Cardiac muscle cell (in vitro differentiated cells and primary cell): ENCODE measurements around the gene GAB3. TPM values are rescaled to one million over a fixed set of nuclear protein-coding genes. Genes with fewer than 3 reads are reported as not detected.

ENCODE experiments used
- DNase-seq, 2 donors: peaks; one replicate each; pipeline versions ENCODE4 v3.0.0 to v3.0.0-alpha.2; 2010 to 2017; ENCODE audit warnings: low read depth in 1 of 2, low spot score in 1 of 2
- H3K27ac ChIP-seq: fragments of 200-600 bp; sonication (generic); 2 replicates; pipeline ENCODE4 v1.5.1; 2016
- H3K27me3 ChIP-seq: fragments of 200-600 bp; sonication (generic); 2 replicates; pipeline ENCODE4 v1.6.0; 2016; ENCODE audit warnings: control low read depth
- H3K36me3 ChIP-seq: fragments of 200-600 bp; sonication (generic); 2 replicates; pipeline ENCODE4 v1.5.1; 2016; ENCODE audit warnings: control low read depth
- H3K4me1 ChIP-seq: fragments of 200-600 bp; sonication (generic); 2 replicates; pipeline ENCODE4 v1.8.1; 2017; ENCODE audit warnings: low read depth, mild to moderate bottlenecking, mixed run types
- H3K4me3 ChIP-seq: fragments of 200-600 bp; sonication (generic); 2 replicates; pipeline ENCODE4 v1.5.1; 2016; ENCODE audit warnings: mild to moderate bottlenecking
- H3K9me3 ChIP-seq: fragments of 200-600 bp; sonication (generic); 2 replicates; pipeline ENCODE4 v1.5.1; 2017; ENCODE audit warnings: low read depth, mild to moderate bottlenecking, control low read depth
- polyA plus RNA-seq: library from polyadenylated mRNA; unstranded; fragments of >200 nt; fragmentation: Nextera tagmentation; extraction: Ambion mirVana; gene quantifications from 2 replicates; pipeline ENCODE4 v1.2.1, GENCODE V29; 2016
- total RNA-seq: library from RNA; depleted of rRNA; stranded (reverse); fragments of >200 nt; gene quantifications from 2 replicates; pipeline ENCODE4 v1.2.3, GENCODE V29; 2016
- TF ChIP-seq, protein P1 (sequence below): IDR thresholded peaks from 2 replicates; pipeline ENCODE4 v1.5.1; 2012; ENCODE audit warnings: low read depth, mild to moderate bottlenecking, low read length

Gene GAB3
- total and polyA plus RNA-seq, 2 experiments from 2014 or later, result 0.45 TPM; not detected in 1

DNA sequence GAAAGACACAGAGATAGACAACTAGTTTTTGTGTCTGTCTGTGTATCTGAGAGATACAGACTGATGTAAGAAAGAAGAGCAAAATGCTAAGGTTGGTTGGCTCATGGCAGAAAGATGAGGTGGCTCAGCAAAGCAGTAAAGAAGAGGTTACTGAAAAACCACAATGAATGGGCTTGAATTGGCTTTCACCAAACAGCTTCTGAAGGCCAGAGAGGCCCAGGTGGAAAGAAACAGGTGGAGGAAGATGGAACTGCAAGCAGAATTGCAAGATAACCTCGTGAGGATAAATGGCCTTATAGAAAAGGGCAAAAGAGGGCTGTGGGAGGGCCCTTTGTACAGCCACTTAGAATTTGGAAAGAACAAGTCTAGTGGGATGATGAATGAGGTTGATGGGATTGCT is 39.6 kb downstream of the GAB3 start:
- H3K36me3 ChIP-seq, result no peaks in the 10 kb centered on the region
- DNase-seq, result no peak
- TF ChIP-seq, protein P1, sequence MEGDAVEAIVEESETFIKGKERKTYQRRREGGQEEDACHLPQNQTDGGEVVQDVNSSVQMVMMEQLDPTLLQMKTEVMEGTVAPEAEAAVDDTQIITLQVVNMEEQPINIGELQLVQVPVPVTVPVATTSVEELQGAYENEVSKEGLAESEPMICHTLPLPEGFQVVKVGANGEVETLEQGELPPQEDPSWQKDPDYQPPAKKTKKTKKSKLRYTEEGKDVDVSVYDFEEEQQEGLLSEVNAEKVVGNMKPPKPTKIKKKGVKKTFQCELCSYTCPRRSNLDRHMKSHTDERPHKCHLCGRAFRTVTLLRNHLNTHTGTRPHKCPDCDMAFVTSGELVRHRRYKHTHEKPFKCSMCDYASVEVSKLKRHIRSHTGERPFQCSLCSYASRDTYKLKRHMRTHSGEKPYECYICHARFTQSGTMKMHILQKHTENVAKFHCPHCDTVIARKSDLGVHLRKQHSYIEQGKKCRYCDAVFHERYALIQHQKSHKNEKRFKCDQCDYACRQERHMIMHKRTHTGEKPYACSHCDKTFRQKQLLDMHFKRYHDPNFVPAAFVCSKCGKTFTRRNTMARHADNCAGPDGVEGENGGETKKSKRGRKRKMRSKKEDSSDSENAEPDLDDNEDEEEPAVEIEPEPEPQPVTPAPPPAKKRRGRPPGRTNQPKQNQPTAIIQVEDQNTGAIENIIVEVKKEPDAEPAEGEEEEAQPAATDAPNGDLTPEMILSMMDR, result no peak

DNA sequence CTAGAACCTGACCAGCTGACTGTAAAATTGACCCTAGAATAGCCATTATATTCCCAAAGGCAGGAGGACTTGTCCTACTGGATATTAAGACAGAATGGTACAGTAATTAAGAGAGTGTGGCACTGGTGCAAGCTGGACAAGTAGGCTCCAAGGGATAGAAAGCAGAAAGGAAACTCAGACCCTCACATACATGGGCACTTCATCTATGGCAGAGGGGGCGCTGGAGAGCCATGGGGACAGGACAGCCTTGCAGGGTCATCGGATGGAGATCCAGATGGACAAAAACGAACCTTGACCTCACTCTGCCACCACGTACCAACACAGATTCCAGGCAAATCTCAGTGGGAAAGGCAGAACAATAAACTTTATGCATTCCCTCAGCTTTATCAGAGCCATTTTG is 40.6 kb downstream of the GAB3 start:
- DNase-seq, result no peak

More for the DNA sequence above, 39.6 kb downstream of the GAB3 start:
- Histone ChIP-seq H3K27ac (no peak overlapping the region), H3K4me1 (no peaks in the 10 kb centered on the region), H3K27me3 (no peaks in the 10 kb centered on the region), H3K9me3 (no peaks in the 10 kb centered on the region), H3K4me3 (no peak overlapping the region)

DNA sequence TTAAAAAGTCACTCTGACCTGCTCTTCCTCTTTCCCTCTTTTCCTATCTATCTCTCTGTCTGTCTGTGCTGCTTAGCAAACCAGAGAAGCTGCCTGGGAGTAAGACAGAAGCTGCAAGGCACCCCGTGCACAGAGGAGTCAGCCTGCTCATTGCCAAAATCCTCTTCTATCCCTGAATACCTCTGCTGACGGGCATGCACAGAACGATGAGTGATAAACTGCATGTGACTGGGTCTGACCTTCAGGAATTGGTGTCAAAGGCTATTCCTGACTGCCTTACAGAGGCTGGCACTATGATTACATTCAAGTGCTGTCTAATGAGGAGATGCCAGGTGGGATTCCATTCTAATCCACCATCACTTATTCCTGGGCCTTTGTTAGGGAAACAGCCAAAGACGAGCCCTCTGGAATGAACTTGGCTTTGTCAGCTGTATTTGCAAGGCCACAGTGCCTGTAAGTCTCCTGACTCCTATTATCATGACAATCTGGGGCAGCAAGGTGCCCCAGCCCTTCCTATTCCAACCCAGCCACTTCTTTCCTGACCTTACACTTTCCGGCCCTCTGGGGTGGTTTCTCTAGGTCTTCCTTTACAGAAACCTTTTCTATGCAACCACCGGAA is 52.1 kb downstream of the GAB3 start:
- DNase-seq, result no peak
- Histone ChIP-seq H3K4me3 (no peak overlapping the region), H3K9me3 (no peaks in the 10 kb centered on the region), H3K27me3 (no peaks in the 10 kb centered on the region), H3K36me3 (no peaks in the 10 kb centered on the region), H3K4me1 (no peaks in the 10 kb centered on the region), H3K27ac (no peak overlapping the region)
- TF ChIP-seq, protein P1, result no peak

More for the DNA sequence above, 40.6 kb downstream of the GAB3 start:
- H3K27ac ChIP-seq, result no peak overlapping the region
- H3K4me1 ChIP-seq, result no peaks in the 10 kb centered on the region
- H3K27me3 ChIP-seq, result no peaks in the 10 kb centered on the region
- TF ChIP-seq, protein P1, result no peak
- no peaks in the 10 kb centered on the region for H3K9me3 ChIP-seq
- H3K4me3 ChIP-seq, result no peak overlapping the region
- no peaks in the 10 kb centered on the region for H3K36me3 ChIP-seq

DNA sequence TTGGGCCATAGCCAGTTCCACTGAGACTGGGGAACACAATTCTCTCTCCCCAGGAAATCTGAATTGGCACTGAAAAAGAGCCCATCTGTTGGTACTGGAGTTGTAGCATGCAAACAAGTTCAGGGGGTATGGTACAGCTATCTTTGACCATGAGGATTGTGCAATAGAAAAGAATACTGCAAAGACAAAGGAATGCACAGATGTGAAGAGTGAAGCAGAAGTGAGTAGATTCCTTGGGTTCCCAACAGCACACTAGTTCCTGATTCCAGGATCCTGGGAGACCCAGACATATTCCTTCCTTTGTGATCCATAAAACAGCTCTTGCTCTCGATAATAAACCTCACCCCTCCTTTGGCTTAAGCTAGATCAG is 54.2 kb downstream of the GAB3 start:
- TF ChIP-seq, protein P1, result no peak
- no peaks in the 10 kb centered on the region for H3K27me3 ChIP-seq

DNA sequence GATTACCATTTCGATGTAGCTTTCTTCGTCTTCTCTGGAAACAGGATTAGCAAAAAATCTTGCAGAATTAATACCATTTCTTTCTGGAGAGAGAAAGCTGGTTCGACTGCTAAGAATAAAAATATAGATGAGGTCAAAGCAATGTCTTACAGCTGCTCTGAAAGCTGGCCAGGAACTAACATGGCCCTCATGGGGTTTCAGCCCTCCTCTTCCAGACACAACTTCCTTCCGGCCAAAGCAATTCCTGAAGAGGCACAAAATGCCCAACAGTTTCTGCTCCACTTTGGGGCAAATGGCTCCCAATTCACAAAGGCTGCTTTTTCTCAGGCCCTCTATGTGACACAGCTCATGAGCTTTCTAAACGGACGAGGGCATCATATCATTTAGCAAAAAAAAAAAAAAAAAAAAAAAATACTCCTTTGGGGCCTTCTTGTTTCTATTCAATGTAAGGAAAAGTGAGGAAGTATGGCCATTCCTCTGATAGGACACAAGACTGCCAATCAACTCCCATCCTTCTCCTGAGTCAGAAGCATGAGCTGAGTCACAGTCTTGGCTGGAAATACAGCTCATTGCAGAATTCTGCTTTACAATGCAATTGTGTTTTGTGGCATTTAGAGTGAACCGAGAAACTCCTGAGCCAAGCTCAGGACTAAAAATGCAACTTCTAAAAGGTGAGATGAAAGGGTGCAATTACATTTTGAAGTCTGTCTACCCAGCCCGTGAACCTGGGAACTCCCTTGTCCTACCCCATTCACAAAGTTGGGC is 54.8 kb downstream of the GAB3 start:
- DNase-seq, result peak in 1 of 2 donors; percentile 82
- H3K27me3 ChIP-seq, result no peaks in the 10 kb centered on the region
- H3K9me3 ChIP-seq, result no peaks in the 10 kb centered on the region
- H3K36me3 ChIP-seq, result no peaks in the 10 kb centered on the region
- H3K4me3 ChIP-seq, result no peak overlapping the region
- TF ChIP-seq, protein P1, result no peak
- H3K4me1 ChIP-seq, result no peaks in the 10 kb centered on the region
- H3K27ac ChIP-seq, result no peak overlapping the region

More for the DNA sequence above, 54.2 kb downstream of the GAB3 start:
- Histone ChIP-seq H3K4me3 (no peak overlapping the region), H3K27ac (no peak overlapping the region), H3K36me3 (no peaks in the 10 kb centered on the region), H3K4me1 (no peaks in the 10 kb centered on the region), H3K9me3 (no peaks in the 10 kb centered on the region)
- peak in 1 of 2 donors; percentile 64 for DNase-seq
